Chondrocyte (in vitro differentiated cells): ENCODE measurements around the gene WDR18. TPM values are rescaled to one million over a fixed set of nuclear protein-coding genes. Genes with fewer than 3 reads are reported as not detected.

Source experiments
- DNase-seq: peaks from one replicate; pipeline ENCODE4 v3.0.0; 2021; ENCODE audit warnings: mixed read lengths, low spot score
- H3K27ac Mint-ChIP-seq: one replicate; pipeline ENCODE4 v1.8.0; 2021; ENCODE audit warnings: mild to moderate bottlenecking, moderate library complexity, mixed read lengths; ENCODE audit not compliant: unreplicated experiment
- H3K27me3 Mint-ChIP-seq: 2 replicates; pipeline ENCODE4 v1.8.0; 2021; ENCODE audit warnings: low read depth, mixed read lengths
- H3K36me3 Mint-ChIP-seq: 2 replicates; pipeline ENCODE4 v1.8.0; 2021; ENCODE audit warnings: low read depth, mixed read lengths
- H3K4me1 Mint-ChIP-seq: 2 replicates; pipeline ENCODE4 v1.8.0; 2021; ENCODE audit warnings: low read depth, mild to moderate bottlenecking, mixed read lengths
- H3K4me3 Mint-ChIP-seq: one replicate; pipeline ENCODE4 v1.8.0; 2021; ENCODE audit warnings: mild to moderate bottlenecking, moderate library complexity, mixed read lengths; ENCODE audit not compliant: unreplicated experiment
- H3K9me3 Mint-ChIP-seq: 2 replicates; pipeline ENCODE4 v1.8.0; 2021; ENCODE audit warnings: low read depth, mixed read lengths
- total RNA-seq: library from RNA; stranded (reverse); gene quantifications from 3 replicates; pipeline ENCODE4 v1.2.1, GENCODE V29; 2021
- TF ChIP-seq, protein P1 (sequence below): fragments of 200-600 bp; sonication (generic); IDR thresholded peaks from 2 replicates; pipeline ENCODE4 v1.5.0; 2021; ENCODE audit warnings: antibody characterized with exemption, mild to moderate bottlenecking, moderate library complexity

WDR18 gene
- total RNA-seq, 1 donor from 2014 or later, result 48.5 TPM

DNA sequence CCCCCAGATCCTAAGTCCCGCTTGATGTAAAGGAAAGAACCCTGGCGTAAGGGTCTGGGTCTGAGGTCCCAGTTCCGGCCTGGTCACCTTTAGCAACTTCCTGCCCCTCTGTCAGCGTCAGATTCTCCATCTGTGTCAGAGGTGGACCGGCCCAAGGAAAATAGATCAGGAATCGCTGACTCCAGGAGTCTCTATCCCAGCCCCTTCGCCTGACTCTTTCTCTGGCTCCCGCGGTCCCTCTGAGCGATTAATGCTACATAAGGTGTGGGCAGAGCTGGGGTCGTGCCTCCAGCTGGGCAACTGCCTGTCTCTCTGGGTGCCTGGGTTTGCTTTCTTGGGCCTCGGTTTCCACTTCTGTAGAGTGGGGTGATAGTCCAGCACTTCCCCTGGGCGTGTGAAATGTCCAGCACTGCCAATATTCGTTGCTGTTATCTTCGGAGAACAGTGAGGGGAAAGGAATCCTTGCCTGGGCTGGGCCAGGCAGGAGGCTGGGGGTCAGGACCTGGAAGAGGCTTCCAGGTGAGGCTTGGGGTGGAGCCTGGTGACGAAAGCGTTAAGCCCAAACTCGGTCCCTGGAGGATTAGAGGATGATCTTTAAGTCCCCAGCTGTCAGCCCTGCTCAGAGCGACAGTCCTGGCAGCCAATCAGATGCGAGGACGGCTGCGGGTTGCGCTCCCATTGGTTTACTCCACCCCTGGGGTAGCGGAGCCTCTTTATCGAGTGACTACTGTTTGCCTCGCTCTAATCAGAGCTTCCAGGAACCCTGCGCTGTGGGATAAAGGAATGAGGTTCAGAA, 56.5 kb downstream of the WDR18 start:
- TF ChIP-seq, protein P1, sequence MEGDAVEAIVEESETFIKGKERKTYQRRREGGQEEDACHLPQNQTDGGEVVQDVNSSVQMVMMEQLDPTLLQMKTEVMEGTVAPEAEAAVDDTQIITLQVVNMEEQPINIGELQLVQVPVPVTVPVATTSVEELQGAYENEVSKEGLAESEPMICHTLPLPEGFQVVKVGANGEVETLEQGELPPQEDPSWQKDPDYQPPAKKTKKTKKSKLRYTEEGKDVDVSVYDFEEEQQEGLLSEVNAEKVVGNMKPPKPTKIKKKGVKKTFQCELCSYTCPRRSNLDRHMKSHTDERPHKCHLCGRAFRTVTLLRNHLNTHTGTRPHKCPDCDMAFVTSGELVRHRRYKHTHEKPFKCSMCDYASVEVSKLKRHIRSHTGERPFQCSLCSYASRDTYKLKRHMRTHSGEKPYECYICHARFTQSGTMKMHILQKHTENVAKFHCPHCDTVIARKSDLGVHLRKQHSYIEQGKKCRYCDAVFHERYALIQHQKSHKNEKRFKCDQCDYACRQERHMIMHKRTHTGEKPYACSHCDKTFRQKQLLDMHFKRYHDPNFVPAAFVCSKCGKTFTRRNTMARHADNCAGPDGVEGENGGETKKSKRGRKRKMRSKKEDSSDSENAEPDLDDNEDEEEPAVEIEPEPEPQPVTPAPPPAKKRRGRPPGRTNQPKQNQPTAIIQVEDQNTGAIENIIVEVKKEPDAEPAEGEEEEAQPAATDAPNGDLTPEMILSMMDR, result no peak
- no peak for DNase-seq
- H3K4me3 Mint-ChIP-seq, result peak overlapping the region; percentile 85
- H3K27me3 Mint-ChIP-seq, result no peaks in the 10 kb centered on the region
- no peaks in the 10 kb centered on the region for H3K9me3 Mint-ChIP-seq
- H3K4me1 Mint-ChIP-seq, result peaks cover 47% of the 10 kb centered on the region
- peaks cover 13% of the 10 kb centered on the region for H3K36me3 Mint-ChIP-seq
- H3K27ac Mint-ChIP-seq, result peak overlapping the region; percentile 85

DNA sequence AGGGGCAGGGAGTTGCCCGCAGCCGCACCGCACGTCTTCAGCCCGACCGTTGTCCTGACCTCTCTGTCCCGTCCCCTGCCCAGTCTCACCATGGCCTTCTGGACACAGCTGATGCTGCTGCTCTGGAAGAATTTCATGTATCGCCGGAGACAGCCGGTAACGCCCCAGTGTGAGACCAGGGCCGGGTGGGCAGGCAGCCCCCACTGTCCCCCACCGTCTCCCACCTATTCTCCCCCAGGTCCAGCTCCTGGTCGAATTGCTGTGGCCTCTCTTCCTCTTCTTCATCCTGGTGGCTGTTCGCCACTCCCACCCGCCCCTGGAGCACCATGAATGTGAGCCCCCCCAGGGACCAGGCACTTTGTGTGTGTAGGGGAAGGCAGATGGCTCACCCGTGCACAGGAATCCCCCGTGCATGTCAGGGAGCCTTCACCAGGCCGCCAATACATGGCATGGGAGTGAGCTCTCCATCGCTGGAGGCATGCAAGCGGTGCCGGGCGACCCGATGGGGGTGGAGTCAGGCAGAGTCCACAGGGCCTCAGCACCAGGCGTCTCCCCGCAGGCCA, 57.2 kb downstream of the WDR18 start:
- Mint-ChIP-seq H3K4me1 (peaks cover 45% of the 10 kb centered on the region), H3K9me3 (no peaks in the 10 kb centered on the region), H3K36me3 (peaks cover 11% of the 10 kb centered on the region), H3K4me3 (peak overlapping the region; percentile 85), H3K27ac (peak overlapping the region; percentile 51), H3K27me3 (no peaks in the 10 kb centered on the region)
- TF ChIP-seq, protein P1, result no peak
- DNase-seq, result no peak

DNA sequence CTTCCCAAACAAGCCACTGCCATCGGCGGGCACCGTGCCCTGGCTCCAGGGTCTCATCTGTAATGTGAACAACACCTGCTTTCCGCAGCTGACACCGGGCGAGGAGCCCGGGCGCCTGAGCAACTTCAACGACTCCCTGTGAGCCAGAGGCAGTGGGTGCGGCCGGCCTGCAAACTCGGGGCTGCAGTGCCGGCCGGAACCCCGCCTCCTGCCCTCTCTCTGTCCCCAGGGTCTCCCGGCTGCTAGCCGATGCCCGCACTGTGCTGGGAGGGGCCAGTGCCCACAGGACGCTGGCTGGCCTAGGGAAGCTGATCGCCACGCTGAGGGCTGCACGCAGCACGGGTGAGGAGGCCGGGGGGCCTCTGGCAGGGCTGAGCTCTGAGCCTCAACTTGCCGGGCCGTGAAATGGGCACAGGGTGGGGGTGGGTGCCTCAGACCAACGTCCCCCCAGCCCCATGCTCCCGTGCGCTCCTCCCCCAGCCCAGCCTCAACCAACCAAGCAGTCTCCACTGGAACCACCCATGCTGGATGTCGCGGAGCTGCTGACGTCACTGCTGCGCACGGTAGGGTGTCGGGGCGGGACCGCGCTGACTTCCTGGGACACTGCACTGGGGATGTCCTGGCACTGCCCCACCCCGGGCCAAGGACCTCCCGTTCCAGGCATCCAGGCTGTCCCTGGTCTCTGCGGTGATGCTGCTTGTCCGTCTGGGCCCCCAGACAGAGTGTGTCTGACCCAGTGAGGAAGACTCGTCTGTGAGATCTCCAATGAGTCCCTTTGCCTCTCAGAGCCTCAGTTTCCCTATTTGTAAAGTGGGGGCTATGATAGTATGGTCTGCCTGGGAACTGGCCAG, 57.9 kb downstream of the WDR18 start:
- peaks cover 9% of the 10 kb centered on the region for H3K36me3 Mint-ChIP-seq
- DNase-seq, result no peak
- H3K9me3 Mint-ChIP-seq, result no peaks in the 10 kb centered on the region
- peaks cover 42% of the 10 kb centered on the region for H3K4me1 Mint-ChIP-seq
- H3K27me3 Mint-ChIP-seq, result no peaks in the 10 kb centered on the region
- no peak overlapping the region for H3K4me3 Mint-ChIP-seq
- TF ChIP-seq, protein P1, result no peak
- H3K27ac Mint-ChIP-seq, result no peak overlapping the region

DNA sequence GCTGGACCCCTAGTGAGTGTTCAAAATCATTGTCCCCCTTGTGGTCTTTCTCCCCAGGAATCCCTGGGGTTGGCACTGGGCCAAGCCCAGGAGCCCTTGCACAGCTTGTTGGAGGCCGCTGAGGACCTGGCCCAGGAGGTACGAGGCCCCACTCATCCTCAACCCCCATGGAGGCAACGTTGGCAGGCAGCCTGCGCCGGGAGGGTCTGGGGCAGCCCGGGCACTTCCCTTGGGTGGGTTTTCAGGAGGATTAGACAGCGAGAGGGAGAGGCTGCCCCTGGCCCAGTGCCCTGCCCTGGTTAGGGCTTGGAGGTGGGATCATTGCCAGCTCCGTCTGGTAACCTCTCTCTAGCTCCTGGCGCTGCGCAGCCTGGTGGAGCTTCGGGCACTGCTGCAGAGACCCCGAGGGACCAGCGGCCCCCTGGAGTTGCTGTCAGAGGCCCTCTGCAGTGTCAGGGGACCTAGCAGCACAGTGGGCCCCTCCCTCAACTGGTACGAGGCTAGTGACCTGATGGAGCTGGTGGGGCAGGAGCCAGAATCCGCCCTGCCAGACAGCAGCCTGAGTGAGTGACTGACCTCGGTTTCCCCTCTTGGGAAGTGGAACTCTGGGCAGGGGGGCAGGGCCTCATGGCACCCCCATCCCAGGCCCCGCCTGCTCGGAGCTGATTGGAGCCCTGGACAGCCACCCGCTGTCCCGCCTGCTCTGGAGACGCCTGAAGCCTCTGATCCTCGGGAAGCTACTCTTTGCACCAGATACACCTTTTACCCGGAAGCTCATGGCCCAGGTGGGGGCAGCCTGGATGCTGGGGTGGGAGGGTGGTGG, 58.8 kb downstream of the WDR18 start:
- no peak overlapping the region for H3K27ac Mint-ChIP-seq
- no peaks in the 10 kb centered on the region for H3K9me3 Mint-ChIP-seq
- peaks cover 4% of the 10 kb centered on the region for H3K36me3 Mint-ChIP-seq
- DNase-seq, result no peak
- H3K4me3 Mint-ChIP-seq, result no peak overlapping the region
- H3K4me1 Mint-ChIP-seq, result peaks cover 36% of the 10 kb centered on the region
- no peaks in the 10 kb centered on the region for H3K27me3 Mint-ChIP-seq
- TF ChIP-seq, protein P1, result no peak

Other genes starting within 250 kb of the WDR18 start
- 1.5 to 2.2 TPM (median 1.6 TPM) in 3 replicates for gene MISP, start 233.2 kb upstream of the WDR18 start, total RNA-seq
- gene PTBP1, start 186.9 kb upstream of the WDR18 start, total RNA-seq, result 281 to 343 TPM (median 285 TPM) in 3 replicates
- gene PLPPR3, start 162.4 kb upstream of the WDR18 start, total RNA-seq, result 5.4 to 6.8 TPM (median 6.0 TPM) in 3 replicates
- 0.37 to 0.51 TPM in 2 of 3 replicates, not detected in the other for gene AZU1, start 156.5 kb upstream of the WDR18 start, total RNA-seq
- not detected in 3 replicates for gene PRTN3, start 143.3 kb upstream of the WDR18 start, total RNA-seq
- not detected in 3 replicates for gene ELANE, start 132.0 kb upstream of the WDR18 start, total RNA-seq
- 1.1 to 17.9 TPM (median 1.8 TPM) in 3 replicates for gene CFD, start 124.7 kb upstream of the WDR18 start, total RNA-seq
- gene MED16, start 91.2 kb upstream of the WDR18 start, total RNA-seq, result 47.0 to 53.9 TPM (median 53.1 TPM) in 3 replicates
- gene RNU6-9, start 90.9 kb upstream of the WDR18 start, total RNA-seq, result not detected in 3 replicates
- gene R3HDM4, start 71.1 kb upstream of the WDR18 start, total RNA-seq, result 47.1 to 52.2 TPM (median 48.4 TPM) in 3 replicates
- gene KISS1R, start 67.0 kb upstream of the WDR18 start, total RNA-seq, result 0.17 to 0.38 TPM (median 0.24 TPM) in 3 replicates
- gene ARID3A, start 58.3 kb upstream of the WDR18 start, total RNA-seq, result 6.6 to 10.0 TPM (median 8.8 TPM) in 3 replicates
- gene GRIN3B, start 16.1 kb downstream of the WDR18 start, total RNA-seq, result 0.31 to 0.67 TPM (median 0.33 TPM) in 3 replicates
- 120 to 130 TPM (median 120 TPM) in 3 replicates for gene TMEM259, start 36.8 kb downstream of the WDR18 start, total RNA-seq
- not detected in 3 replicates for gene RNU6-2, start 37.2 kb downstream of the WDR18 start, total RNA-seq
- gene CNN2, start 42.3 kb downstream of the WDR18 start, total RNA-seq, result 258 to 363 TPM (median 357 TPM) in 3 replicates
- gene ABCA7, start 55.8 kb downstream of the WDR18 start, total RNA-seq, result 6.7 to 15.9 TPM (median 8.9 TPM) in 3 replicates
- gene ARHGAP45, start 82.8 kb downstream of the WDR18 start, total RNA-seq, result 0.57 to 1.6 TPM (median 1.0 TPM) in 3 replicates
- 110 to 119 TPM (median 113 TPM) in 3 replicates for gene POLR2E, start 111.0 kb downstream of the WDR18 start, total RNA-seq
- gene GPX4, start 119.6 kb downstream of the WDR18 start, total RNA-seq, result 240 to 246 TPM (median 245 TPM) in 3 replicates
- gene SBNO2, start 189.9 kb downstream of the WDR18 start, total RNA-seq, result 25.9 to 46.0 TPM (median 45.6 TPM) in 3 replicates
- gene STK11, start 221.4 kb downstream of the WDR18 start, total RNA-seq, result 41.1 to 44.5 TPM (median 42.3 TPM) in 3 replicates